Esophagus muscularis mucosa (tissue), 3 donors: Measurements from ENCODE around the gene ZMAT2.

ENCODE experiments used
- CTCF ChIP-seq, 3 experiments: fragments of 200-600 bp in 2 of 3; fragments of 450-650 bp in 1 of 3; sonication (generic) in 2 of 3; IDR thresholded peaks; one replicate each; pipeline ENCODE4 v1.5.1; 2017 to 2019; ENCODE audit warnings: antibody characterized with exemption in 3 of 3, mild to moderate bottlenecking in 2 of 3, moderate library complexity in 1 of 3
- POLR2A ChIP-seq: fragments of 450-650 bp; IDR thresholded peaks from one replicate; pipeline ENCODE4 v1.6.1; 2017; ENCODE audit warnings: antibody characterized with exemption, moderate library complexity, mild to moderate bottlenecking, low read depth
- POLR2AphosphoS5 ChIP-seq, 2 donors: sonication (generic); formaldehyde crosslinking; IDR thresholded peaks; one replicate each; pipeline ENCODE4 v1.6.1; 2017; ENCODE audit warnings: antibody characterized with exemption in 2 of 2

- TF ChIP-seq CTCF (IDR thresholded peaks at IDR 0.05), result no peak
- no peak for TF ChIP-seq POLR2A
- TF ChIP-seq POLR2AphosphoS5 (IDR thresholded peaks at IDR 0.05), result no peak
Observed at GRCh38 chr5:140696891-140697492, 3.3 kb upstream of the ZMAT2 start.
